Suprapubic skin (tissue), 3 donors: Measurements from ENCODE around the gene MAPK8IP2.

ENCODE experiments used
- POLR2A ChIP-seq, 2 donors: fragments of 450-650 bp; IDR thresholded peaks; one replicate each; pipeline ENCODE4 v1.6.1; 2017; ENCODE audit warnings: antibody characterized with exemption in 2 of 2, mild to moderate bottlenecking in 2 of 2, moderate library complexity in 2 of 2
- TF ChIP-seq, protein P1 (sequence below), 2 donors: fragments of 200-600 bp in 1 of 2; fragments of 450-650 bp in 1 of 2; sonication (generic) in 1 of 2; IDR thresholded peaks; one replicate each; pipeline ENCODE4 v1.5.1; 2016 to 2019; ENCODE audit warnings: antibody characterized with exemption in 2 of 2, mild to moderate bottlenecking in 1 of 2, moderate library complexity in 1 of 2

DNA sequence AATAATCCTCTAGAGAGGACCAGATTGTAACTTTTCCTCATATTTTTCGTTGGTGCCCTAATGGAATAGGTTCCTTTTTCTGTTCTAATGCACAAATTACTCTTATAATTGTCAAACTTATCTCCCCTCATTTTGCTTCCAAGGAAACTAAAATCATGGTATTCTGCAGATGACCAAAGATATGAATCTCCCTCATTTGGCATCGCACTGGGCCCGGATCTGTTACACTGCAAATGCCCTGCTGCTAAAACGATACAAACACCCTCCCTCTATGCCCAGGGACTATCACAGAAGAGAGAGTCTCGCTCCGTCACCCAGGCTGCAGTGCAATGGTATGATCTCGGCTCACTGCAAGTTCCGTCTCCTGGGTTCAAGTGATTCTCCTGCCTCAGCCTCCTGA is 47.3 kb upstream of the MAPK8IP2 start:
- TF ChIP-seq, protein P1, sequence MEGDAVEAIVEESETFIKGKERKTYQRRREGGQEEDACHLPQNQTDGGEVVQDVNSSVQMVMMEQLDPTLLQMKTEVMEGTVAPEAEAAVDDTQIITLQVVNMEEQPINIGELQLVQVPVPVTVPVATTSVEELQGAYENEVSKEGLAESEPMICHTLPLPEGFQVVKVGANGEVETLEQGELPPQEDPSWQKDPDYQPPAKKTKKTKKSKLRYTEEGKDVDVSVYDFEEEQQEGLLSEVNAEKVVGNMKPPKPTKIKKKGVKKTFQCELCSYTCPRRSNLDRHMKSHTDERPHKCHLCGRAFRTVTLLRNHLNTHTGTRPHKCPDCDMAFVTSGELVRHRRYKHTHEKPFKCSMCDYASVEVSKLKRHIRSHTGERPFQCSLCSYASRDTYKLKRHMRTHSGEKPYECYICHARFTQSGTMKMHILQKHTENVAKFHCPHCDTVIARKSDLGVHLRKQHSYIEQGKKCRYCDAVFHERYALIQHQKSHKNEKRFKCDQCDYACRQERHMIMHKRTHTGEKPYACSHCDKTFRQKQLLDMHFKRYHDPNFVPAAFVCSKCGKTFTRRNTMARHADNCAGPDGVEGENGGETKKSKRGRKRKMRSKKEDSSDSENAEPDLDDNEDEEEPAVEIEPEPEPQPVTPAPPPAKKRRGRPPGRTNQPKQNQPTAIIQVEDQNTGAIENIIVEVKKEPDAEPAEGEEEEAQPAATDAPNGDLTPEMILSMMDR (IDR thresholded peaks at IDR 0.05): no peak
- no peak for TF ChIP-seq POLR2A (IDR thresholded peaks at IDR 0.05)
